ENCODE results near the gene ATP4B.

The ATP4B gene

GRCh38 chr13:113608967-113609533, 48.9 kb downstream of the ATP4B start:
- no peak for DNase-seq (ENCODE audit: extremely low read depth in 1 of 2, low read depth in 1 of 2)

- no peak for DNase-seq (ENCODE audit: extremely low read depth in 1 of 2, low read depth in 1 of 2)
Measured at GRCh38 chr13:113607889-113608635, 49.9 kb downstream of the ATP4B start.

DNA sequence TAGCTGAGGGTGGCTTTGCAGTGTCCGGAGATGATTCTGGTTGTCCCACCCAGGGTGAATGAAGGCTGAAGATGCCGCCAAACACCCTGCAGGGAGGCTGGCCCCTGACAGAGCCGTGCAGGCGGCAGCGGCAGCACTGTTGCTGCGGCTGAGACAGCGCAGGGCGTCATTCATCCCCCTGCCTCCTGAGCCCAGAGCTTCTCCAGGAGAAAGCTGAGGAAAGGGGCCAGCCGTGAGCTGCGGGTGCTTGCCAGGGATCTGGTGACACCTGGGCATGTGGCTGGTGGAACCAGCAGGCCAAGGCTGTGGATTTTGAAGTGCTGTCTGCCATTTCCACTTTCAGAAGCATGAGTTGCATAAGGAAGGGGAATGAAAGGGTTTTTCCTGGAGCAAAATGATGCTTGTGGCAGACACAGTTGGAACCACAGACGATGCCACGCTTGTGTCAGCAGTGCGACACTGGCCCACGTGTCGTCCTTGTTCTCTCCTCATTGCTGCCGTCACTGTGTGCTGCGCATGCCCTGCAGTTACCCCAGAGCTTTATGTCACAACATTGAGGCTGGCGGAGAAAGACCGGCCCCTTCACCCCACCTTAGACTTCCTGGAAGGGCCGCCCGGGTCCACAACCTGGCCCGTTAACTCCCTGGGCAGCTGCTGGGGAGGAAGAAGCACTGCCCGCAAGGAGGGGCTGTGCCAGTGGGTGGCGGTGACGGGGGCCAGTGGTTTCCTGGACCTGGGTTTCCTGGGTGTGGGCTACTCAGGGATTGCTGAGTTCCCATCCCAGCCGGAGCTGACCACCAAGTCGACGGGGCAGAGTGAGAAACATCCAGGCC, 50.7 kb downstream of the ATP4B start:
- DNase-seq (ENCODE audit: extremely low read depth in 1 of 2, low read depth in 1 of 2) = no peak

DNA sequence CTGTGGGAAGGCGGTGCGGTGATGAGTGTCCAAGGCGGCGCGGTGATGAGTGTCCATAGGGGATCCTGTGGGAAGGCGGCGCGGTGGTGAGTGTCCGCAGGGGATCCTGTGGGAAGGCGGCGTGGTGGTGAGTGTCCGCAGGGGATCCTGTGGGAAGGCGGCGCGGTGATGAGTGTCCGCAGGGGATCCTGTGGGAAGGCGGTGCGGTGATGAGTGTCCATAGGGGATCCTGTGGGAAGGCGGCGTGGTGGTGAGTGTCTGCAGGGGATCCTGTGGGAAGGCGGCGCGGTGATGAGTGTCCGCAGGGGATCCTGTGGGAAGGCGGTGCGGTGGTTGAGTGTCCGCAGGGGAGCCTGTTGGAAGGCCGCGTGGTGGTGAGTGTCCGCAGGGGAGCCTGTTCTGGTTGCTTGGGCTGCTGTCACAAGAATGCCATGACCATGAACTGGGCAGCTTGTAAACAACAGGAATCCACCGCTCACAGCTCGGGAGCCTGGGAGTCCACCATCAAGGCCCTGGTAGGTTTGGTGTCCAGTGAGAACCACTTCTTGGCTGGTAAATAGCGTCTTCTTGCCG, 52.0 kb downstream of the ATP4B start:
- no peak for DNase-seq (ENCODE audit: extremely low read depth in 1 of 2, low read depth in 1 of 2)

DNA sequence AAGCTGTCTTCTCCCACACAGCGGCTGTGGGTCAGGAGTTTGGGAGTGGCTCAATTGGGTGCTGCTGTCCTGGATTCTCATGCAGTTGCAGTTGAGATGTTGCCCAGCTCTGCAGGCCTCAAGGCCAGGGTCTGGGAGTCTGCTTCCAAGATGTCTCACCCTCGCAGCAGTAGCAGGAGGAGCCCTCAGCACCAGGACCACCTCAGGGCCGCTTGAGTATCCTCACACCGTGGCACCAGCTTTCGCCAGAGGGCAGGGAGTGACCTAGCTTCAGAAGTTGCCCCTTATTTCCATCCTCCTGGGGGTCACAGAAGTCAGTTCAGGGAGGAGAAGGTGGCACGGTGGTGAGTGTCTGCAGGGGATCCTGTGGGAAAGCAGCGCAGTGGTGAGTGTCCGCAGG, 52.5 kb downstream of the ATP4B start:
- DNase-seq (ENCODE audit: extremely low read depth in 1 of 2, low read depth in 1 of 2) = no peak

DNA sequence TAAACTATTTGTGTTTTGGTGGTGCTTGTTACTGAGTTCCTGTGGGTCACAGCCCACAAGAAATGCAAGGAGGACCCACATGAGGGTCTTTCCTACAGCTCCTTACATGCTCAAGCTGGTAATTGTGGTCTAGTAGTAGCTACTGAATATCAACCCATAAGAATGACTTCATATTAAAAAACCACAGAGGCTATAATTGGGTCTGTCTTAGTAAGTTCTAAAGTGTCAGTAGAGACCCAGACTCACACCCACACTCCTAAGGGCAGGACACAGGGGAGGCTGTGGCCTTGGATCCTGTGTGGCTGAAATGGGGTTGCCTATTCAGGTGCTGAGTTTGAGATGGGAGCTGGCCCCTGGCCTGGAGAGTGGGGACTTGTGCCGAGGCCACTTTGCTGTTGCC, 53.8 kb downstream of the ATP4B start:
- no peak for DNase-seq (ENCODE audit: extremely low read depth in 1 of 2, low read depth in 1 of 2)

DNA sequence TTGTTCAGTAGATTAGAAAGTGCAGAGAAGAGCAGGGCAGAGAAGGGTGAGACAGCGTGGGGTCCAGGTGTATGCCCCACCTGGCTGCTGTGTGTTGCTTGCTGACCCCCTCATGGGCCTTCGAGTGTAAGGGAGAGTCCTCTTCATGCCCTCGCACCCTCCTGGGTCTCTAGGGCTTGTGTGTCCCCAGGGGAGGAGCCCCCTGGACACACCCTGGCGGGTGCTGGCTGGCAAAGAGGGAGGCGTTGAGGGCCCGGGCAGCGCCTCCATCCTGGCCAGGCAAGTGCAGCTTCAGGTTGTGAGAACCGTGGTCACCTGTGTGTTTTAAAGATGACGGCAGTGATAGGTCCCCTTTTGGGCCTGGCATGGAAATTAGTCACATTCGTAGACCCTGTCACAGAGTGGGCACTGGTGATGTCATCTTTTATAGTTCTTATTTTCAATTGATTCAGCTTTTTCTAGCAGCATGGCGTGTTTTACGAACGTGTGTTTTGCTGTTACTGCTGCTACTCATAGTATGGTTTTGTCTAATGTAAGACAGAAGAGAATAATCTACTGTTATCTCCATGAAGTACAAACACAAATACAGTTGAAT, 54.8 kb downstream of the ATP4B start:
- no peak for DNase-seq (ENCODE audit: extremely low read depth in 1 of 2, low read depth in 1 of 2)

DNA sequence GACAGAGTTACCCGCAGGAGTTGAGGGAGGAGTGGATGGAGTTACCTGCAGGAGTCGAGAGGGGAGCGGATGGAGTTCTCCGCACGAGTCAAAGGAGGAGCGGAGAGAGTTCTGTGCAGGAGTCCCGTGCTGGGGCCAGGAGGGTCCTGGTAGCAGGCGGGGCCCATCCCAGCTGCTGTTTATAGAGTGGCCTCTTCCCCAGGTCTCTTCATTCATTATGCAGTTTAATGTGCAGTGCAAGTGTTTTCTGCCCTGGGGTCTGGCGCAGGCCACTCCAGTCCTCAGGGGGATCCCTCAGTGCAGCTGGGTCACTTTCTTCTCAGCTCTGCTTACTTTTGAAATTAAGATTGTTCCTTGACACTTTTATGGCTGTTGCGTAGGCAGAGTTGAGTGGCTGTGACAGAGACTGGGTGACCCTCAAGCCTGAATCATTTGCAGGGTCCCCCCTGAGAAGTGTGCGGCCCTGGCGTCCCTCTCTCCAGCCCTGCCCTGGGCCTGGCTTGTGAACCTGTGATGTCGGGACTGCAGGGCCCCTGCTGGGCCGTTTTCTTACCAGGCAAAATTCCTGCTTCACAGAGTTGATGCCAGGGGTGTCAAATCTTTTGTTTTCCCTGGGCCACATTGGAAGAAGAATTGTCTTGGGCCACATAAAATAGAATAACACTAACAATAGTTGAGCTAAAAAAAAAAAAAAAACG, 55.6 kb downstream of the ATP4B start:
- no peak for DNase-seq (ENCODE audit: extremely low read depth in 1 of 2, low read depth in 1 of 2)

DNA sequence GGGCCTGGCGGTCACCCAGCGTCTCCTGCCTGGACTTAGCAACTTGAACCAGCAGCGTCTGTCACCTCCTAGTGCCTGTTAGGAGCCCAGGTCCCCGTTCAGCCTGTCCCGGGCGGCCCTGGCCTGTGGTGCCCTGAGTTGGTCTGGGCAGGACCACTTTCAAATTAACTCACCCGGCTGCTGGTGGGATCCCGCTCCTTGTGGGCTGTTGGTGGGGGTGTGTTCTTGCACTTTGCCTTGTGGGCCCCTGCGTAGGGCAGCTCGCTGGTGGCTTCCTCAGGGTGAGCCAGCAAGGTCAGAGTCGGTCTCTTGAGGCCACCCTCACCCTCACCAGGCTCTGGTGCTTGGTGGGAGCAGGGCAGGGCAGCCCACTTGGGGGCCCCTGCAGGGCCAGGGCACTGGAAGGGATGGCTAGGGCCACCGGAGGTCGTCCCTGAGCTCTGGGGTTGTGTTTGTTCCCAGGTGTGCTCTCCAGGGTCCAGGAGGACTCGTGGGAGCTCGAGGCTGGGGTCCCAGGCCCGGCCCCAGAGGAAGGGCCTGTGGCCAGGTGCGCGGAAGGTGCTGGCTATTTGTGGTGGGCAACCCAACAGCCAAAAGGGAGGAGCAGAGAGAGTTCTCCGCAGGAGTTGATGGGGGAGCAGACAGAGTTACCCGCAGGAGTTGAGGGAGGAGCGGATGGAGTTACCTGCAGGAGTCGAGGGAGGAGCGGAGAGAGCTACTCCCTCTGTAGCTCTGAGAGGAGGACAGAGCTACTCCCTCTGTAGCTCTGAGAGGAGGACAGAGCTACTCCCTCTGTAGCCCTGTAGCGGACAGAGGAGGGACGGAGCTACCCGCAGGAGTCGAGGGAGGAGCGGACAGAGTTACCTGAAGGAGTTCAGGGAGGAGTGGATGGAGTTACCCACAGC, 56.6 kb downstream of the ATP4B start:
- DNase-seq (ENCODE audit: extremely low read depth in 1 of 2, low read depth in 1 of 2) = no peak

GRCh38 chr13:113599391-113599790, 58.6 kb downstream of the ATP4B start:
- DNase-seq (ENCODE audit: extremely low read depth in 1 of 2, low read depth in 1 of 2) = no peak

All from stimulated activated CD8-positive, alpha-beta memory T cell treated with anti-CD3 and anti-CD28 coated beads, Interleukin-7, amount 100 ng/mL, for 48 hours (primary cell).